ENCODE data around the gene BTNL9. TPM values are rescaled to one million over a fixed set of nuclear protein-coding genes. Genes with fewer than 3 reads are reported as not detected.

The BTNL9 gene
- polyA plus RNA-seq, 1 donor (not counting 4 experiments of a cell fraction or from before 2014, with no cell fraction given), result 0.07 TPM

DNA sequence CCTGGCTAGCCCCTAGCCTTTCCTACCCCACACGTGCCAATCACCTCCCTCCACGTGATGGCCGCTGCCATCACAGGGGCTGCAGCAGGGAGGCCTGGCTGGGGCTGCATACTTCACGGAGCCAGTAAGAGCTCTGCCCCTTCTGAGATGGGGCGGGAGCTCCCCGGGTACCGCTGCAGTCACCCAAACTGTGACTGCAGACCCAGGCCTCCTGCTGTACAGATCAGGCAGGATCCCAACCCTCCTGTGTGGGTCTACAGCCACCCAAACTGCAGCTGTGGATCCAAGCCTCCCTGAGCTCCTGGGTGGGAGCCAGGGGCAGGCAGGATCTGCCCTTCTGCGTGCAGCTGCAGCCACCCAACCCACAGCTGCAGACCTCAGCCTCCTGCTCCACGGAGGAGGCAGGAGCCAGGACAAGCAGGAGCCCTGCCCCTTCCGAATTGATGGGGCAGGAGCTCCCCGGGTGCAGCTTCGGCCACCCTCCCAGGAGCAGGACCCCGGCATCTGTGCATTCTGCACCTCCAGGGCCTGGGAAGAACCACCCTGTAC, 3.2 kb upstream of the BTNL9 start:
- Histone ChIP-seq H3K27ac (ENCODE audit: control insufficient read depth, insufficient read depth, low read length) (no peak overlapping the region), H4K20me1 (ENCODE audit: control insufficient read depth, extremely low read depth, insufficient read depth, low read length) (no peaks in the 10 kb centered on the region), H3K4me1 (ENCODE audit: control insufficient read depth, extremely low read depth, insufficient read depth, low read length) (no peaks in the 10 kb centered on the region), H3K4me3 (ENCODE audit: control insufficient read depth in 2 of 3, extremely low read depth in 1 of 3, insufficient read depth in 2 of 3, low read depth in 1 of 3, low read length in 3 of 3) (no peak overlapping the region), H3K79me2 (ENCODE audit: control insufficient read depth, insufficient read depth, low read length) (no peaks in the 10 kb centered on the region), H2AFZ (ENCODE audit: control insufficient read depth, low read length) (no peak overlapping the region), H3K9me3 (ENCODE audit: control insufficient read depth, low read depth, low read length) (peaks cover 2% of the 10 kb centered on the region), H3K9me1 (ENCODE audit: control insufficient read depth, extremely low read depth, insufficient read depth, low read length) (no peaks in the 10 kb centered on the region), H3K36me3 (ENCODE audit: control insufficient read depth in 2 of 2, extremely low read depth in 1 of 2, insufficient read depth in 2 of 2, low read length in 2 of 2) (no peaks in the 10 kb centered on the region), H3K4me2 (ENCODE audit: control insufficient read depth, extremely low read depth, insufficient read depth, low read depth, low read length) (no peak overlapping the region), H3K9ac (ENCODE audit: control insufficient read depth, extremely low read depth, insufficient read depth, low read length) (no peak overlapping the region), H3K27me3 (ENCODE audit: control insufficient read depth, extremely low read depth, insufficient read depth, low read length) (peaks cover 2% of the 10 kb centered on the region)
- no peak for DNase-seq (ENCODE audit: low read depth, low spot score)
- dilution Hi-C loops (cut with MboI; ENCODE audit: extremely low pct_ligation_motif_present, low sequenced_read_pairs), result no loop called here
- no peak for FAIRE-seq
- TF ChIP-seq, protein P1, sequence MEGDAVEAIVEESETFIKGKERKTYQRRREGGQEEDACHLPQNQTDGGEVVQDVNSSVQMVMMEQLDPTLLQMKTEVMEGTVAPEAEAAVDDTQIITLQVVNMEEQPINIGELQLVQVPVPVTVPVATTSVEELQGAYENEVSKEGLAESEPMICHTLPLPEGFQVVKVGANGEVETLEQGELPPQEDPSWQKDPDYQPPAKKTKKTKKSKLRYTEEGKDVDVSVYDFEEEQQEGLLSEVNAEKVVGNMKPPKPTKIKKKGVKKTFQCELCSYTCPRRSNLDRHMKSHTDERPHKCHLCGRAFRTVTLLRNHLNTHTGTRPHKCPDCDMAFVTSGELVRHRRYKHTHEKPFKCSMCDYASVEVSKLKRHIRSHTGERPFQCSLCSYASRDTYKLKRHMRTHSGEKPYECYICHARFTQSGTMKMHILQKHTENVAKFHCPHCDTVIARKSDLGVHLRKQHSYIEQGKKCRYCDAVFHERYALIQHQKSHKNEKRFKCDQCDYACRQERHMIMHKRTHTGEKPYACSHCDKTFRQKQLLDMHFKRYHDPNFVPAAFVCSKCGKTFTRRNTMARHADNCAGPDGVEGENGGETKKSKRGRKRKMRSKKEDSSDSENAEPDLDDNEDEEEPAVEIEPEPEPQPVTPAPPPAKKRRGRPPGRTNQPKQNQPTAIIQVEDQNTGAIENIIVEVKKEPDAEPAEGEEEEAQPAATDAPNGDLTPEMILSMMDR (optimal IDR thresholded peaks at IDR 0.05 in 1 of 3, IDR thresholded peaks at IDR 0.05 in 1 of 3, conservative IDR thresholded peaks at IDR 0.05 in 1 of 3; ENCODE audit: extremely low read depth in 1 of 3, insufficient read depth in 2 of 3, low read length in 3 of 3), result no peak
- no peak for TF ChIP-seq EZH2 (IDR thresholded peaks at IDR 0.05; ENCODE audit: low read length)

DNA sequence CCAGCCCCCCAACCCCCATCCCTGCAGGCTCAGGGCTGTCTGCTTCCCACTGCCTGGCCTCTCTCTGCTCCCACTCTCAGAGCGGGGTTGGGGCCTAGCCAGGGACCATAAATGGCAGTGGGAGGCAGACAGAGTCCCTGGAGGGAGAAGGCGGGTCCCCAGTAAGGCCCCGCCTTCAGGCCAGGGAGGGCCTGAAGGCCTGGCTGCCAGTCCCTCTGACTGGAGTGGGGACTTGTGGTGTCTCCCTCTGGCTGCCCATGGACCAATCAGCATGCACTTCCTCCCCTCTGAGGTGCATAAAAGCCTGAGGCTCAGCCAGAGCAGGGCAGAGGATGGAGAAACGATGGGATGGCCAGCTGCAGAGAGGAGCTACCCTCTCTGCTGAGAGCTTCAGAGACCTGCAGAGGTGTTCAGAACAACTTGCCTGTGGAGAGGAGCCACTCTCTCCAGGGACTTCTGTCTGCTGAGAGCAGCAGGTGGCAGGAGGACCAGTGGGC, 2.7 kb upstream of the BTNL9 start:
- Histone ChIP-seq H3K9me1 (ENCODE audit: control insufficient read depth, extremely low read depth, insufficient read depth, low read length) (no peaks in the 10 kb centered on the region), H2AFZ (ENCODE audit: control insufficient read depth, low read length) (no peak overlapping the region), H4K20me1 (ENCODE audit: control insufficient read depth, extremely low read depth, insufficient read depth, low read length) (no peaks in the 10 kb centered on the region), H3K4me2 (ENCODE audit: control insufficient read depth, extremely low read depth, insufficient read depth, low read depth, low read length) (no peak overlapping the region), H3K27ac (ENCODE audit: control insufficient read depth, insufficient read depth, low read length) (no peak overlapping the region), H3K4me1 (ENCODE audit: control insufficient read depth, extremely low read depth, insufficient read depth, low read length) (no peaks in the 10 kb centered on the region), H3K9ac (ENCODE audit: control insufficient read depth, extremely low read depth, insufficient read depth, low read length) (no peak overlapping the region), H3K9me3 (ENCODE audit: control insufficient read depth, low read depth, low read length) (peaks cover 2% of the 10 kb centered on the region), H3K79me2 (ENCODE audit: control insufficient read depth, insufficient read depth, low read length) (no peaks in the 10 kb centered on the region), H3K4me3 (ENCODE audit: control insufficient read depth in 2 of 3, extremely low read depth in 1 of 3, insufficient read depth in 2 of 3, low read depth in 1 of 3, low read length in 3 of 3) (no peak overlapping the region), H3K27me3 (ENCODE audit: control insufficient read depth, extremely low read depth, insufficient read depth, low read length) (peaks cover 6% of the 10 kb centered on the region), H3K36me3 (ENCODE audit: control insufficient read depth in 2 of 2, extremely low read depth in 1 of 2, insufficient read depth in 2 of 2, low read length in 2 of 2) (no peaks in the 10 kb centered on the region)
- no peak for DNase-seq (ENCODE audit: low read depth, low spot score)
- no peak for FAIRE-seq
- dilution Hi-C loops (cut with MboI; ENCODE audit: extremely low pct_ligation_motif_present, low sequenced_read_pairs), result no loop called here
- TF ChIP-seq, protein P1 (optimal IDR thresholded peaks at IDR 0.05 in 1 of 3, IDR thresholded peaks at IDR 0.05 in 1 of 3, conservative IDR thresholded peaks at IDR 0.05 in 1 of 3; ENCODE audit: extremely low read depth in 1 of 3, insufficient read depth in 2 of 3, low read length in 3 of 3), result no peak
- no peak for TF ChIP-seq EZH2 (IDR thresholded peaks at IDR 0.05; ENCODE audit: low read length)
